A549 (cell line): ENCODE data around the gene NUCKS1. TPM values are rescaled to one million over a fixed set of nuclear protein-coding genes. Genes with fewer than 3 reads are reported as not detected.

Source experiments
- ATAC-seq, 2 experiments: fragments of 200-7000 bp in 1 of 2; fragments of >200 bp in 1 of 2; cut with Nextera tagmentation in 1 of 2; cut with Tn5 transposase in 1 of 2; 3 replicates each; pipeline versions ENCODE4 v1.8.0 to v1.9.1; 2018 to 2020; ENCODE audit warnings: mild to moderate bottlenecking in 1 of 2, moderate library complexity in 1 of 2
- CTCF ChIA-PET: fragments of 300-600 bp; sonication (Branson Sonifier 250); formaldehyde crosslinking; extraction: SDS; loops from one replicate; lab custom pipeline; 2021; ENCODE audit warnings: antibody characterized with exemption, inconsistent platforms; lab: Yijun Ruan, JAX
- POLR2A ChIA-PET: fragments of 350-600 bp; formaldehyde crosslinking; extraction: SDS; loops from one replicate; lab custom pipeline; 2021; ENCODE audit warnings: antibody characterized with exemption, inconsistent platforms; lab: Yijun Ruan, JAX
- DNase-seq, 2 experiments: peaks; one replicate each; pipeline versions ENCODE4 v3.0.0 to v3.0.0-alpha.2; 2011 to 2016; ENCODE audit warnings: low read depth in 1 of 2, low spot score in 1 of 2
- FAIRE-seq: peaks from 2 replicates; lab custom pipeline; 2011; peaks lifted over from hg19 to GRCh38; lab: Jason Lieb, UNC
- H3K27ac ChIP-seq, 2 experiments: fragments of >200 bp; sonication (Bioruptor Twin); formaldehyde crosslinking; 3 replicates each; pipeline ENCODE4 v1.5.1; 2016 to 2017
- H3K4me1 ChIP-seq: fragments of >200 bp; sonication (Bioruptor Twin); formaldehyde crosslinking; 3 replicates; pipeline ENCODE4 v1.6.1; 2016
- H3K4me2 ChIP-seq: fragments of >200 bp; sonication (Bioruptor Twin); formaldehyde crosslinking; 3 replicates; pipeline ENCODE4 v1.6.1; 2016
- H3K4me3 ChIP-seq: fragments of >200 bp; sonication (Bioruptor Twin); formaldehyde crosslinking; 3 replicates; pipeline ENCODE4 v1.5.1; 2016
- H3K9me3 ChIP-seq: fragments of >200 bp; sonication (Bioruptor Twin); formaldehyde crosslinking; 3 replicates; pipeline ENCODE4 v1.6.1; 2016
- CBX8 ChIP-seq: fragments of 200-600 bp; sonication (generic); IDR thresholded peaks from 2 replicates; pipeline ENCODE4 v1.6.1; 2016
- CEBPB ChIP-seq, 2 experiments: fragments of >200 bp in 1 of 2; sonication (Bioruptor Twin) in 1 of 2; formaldehyde crosslinking in 1 of 2; IDR thresholded peaks; 2 replicates each; pipeline ENCODE4 v1.6.1; 2012 to 2016
- CHD4 ChIP-seq: fragments of 200-600 bp; sonication (generic); IDR thresholded peaks from 2 replicates; pipeline ENCODE4 v1.6.1; 2016; ENCODE audit warnings: antibody characterized with exemption, mild to moderate bottlenecking, borderline replicate concordance
- EHMT2 ChIP-seq: fragments of 200-600 bp; sonication (generic); IDR thresholded peaks from 2 replicates; pipeline ENCODE4 v1.6.1; 2016; ENCODE audit warnings: antibody characterized with exemption, low read depth, mild to moderate bottlenecking, moderate library complexity
- EP300 ChIP-seq, 2 experiments: fragments of >200 bp; sonication (Bioruptor Twin); formaldehyde crosslinking; IDR thresholded peaks; 2 replicates in 1 of 2; 3 replicates in 1 of 2; pipeline ENCODE4 v1.6.1; 2016 to 2017
- FOSB ChIP-seq: fragments of 250-450 bp; sonication (Bioruptor Pico); IDR thresholded peaks from 2 replicates; pipeline ENCODE4 v1.5.0; 2020; ENCODE audit warnings: mild to moderate bottlenecking, moderate library complexity
- GATA3 ChIP-seq: IDR thresholded peaks from 2 replicates; pipeline ENCODE4 v1.6.1; 2012; ENCODE audit warnings: borderline replicate concordance
- HES2 ChIP-seq: fragments of >200 bp; sonication (Bioruptor Twin); formaldehyde crosslinking; IDR thresholded peaks from 2 replicates; pipeline ENCODE4 v1.6.1; 2016
- HOXB13 ChIP-seq: fragments of 250-450 bp; sonication (Bioruptor Pico); IDR thresholded peaks from 2 replicates; pipeline ENCODE4 v1.5.0; 2020; ENCODE audit warnings: low read depth, mild to moderate bottlenecking, moderate library complexity
- HOXB5 ChIP-seq: fragments of 250-450 bp; sonication (Bioruptor Pico); IDR thresholded peaks from 2 replicates; pipeline ENCODE4 v1.5.0; 2020; ENCODE audit warnings: mild to moderate bottlenecking, moderate library complexity
- JUNB ChIP-seq: fragments of >200 bp; sonication (Bioruptor Twin); formaldehyde crosslinking; IDR thresholded peaks from 2 replicates; pipeline ENCODE4 v1.6.1; 2016
- KDM5A ChIP-seq: fragments of 200-600 bp; sonication (generic); IDR thresholded peaks from 2 replicates; pipeline ENCODE4 v1.6.1; 2016; ENCODE audit warnings: antibody characterized with exemption, mild to moderate bottlenecking
- MAZ ChIP-seq: fragments of 150-350 bp; IDR thresholded peaks from 2 replicates; pipeline ENCODE4 v1.6.1; 2014; ENCODE audit warnings: antibody characterized with exemption, low read depth, low read length, borderline replicate concordance
- MYC ChIP-seq: IDR thresholded peaks from 2 replicates; pipeline ENCODE4 v1.6.1; 2012; ENCODE audit warnings: mild to moderate bottlenecking, inconsistent platforms, low read length, improper control_type of control experiment, borderline replicate concordance
- NFE2L2 ChIP-seq: fragments of 150-350 bp; conservative IDR thresholded peaks from 2 replicates; pipeline ENCODE4 v1.6.1; 2014; ENCODE audit warnings: low read length
- PHF8 ChIP-seq: fragments of 200-600 bp; sonication (generic); IDR thresholded peaks from 2 replicates; pipeline ENCODE4 v1.6.1; 2016; ENCODE audit warnings: low read depth, mild to moderate bottlenecking, antibody characterized with exemption, moderate library complexity, borderline replicate concordance
- POLR2AphosphoS2 ChIP-seq: conservative IDR thresholded peaks from 2 replicates; pipeline ENCODE4 v1.6.1; 2012; ENCODE audit warnings: low read length, improper control_type of control experiment, inconsistent platforms
- RAD21 ChIP-seq, 2 experiments: fragments of >200 bp in 1 of 2; sonication (Bioruptor Twin) in 1 of 2; formaldehyde crosslinking in 1 of 2; IDR thresholded peaks in 1 of 2; conservative IDR thresholded peaks in 1 of 2; 2 replicates in 1 of 2; 3 replicates in 1 of 2; pipeline ENCODE4 v1.6.1; 2012 to 2018; ENCODE audit warnings: inconsistent platforms in 1 of 2
- SREBF2 ChIP-seq: fragments of 450-650 bp; IDR thresholded peaks from 2 replicates; pipeline ENCODE4 v1.6.1; 2014; ENCODE audit warnings: mild to moderate bottlenecking, moderate library complexity
- TP53 ChIP-seq: fragments of 250-450 bp; sonication (Bioruptor Pico); IDR thresholded peaks from 2 replicates; pipeline ENCODE4 v1.5.0; 2021; ENCODE audit warnings: mild to moderate bottlenecking, moderate library complexity
- USF2 ChIP-seq: fragments of 450-650 bp; IDR thresholded peaks from 2 replicates; pipeline ENCODE4 v1.6.1; 2014; ENCODE audit warnings: antibody characterized with exemption
- ZC3H11A ChIP-seq: fragments of 450-650 bp; IDR thresholded peaks from 2 replicates; pipeline ENCODE4 v1.6.1; 2014; ENCODE audit warnings: antibody characterized with exemption, mild to moderate bottlenecking
- ZFP36 ChIP-seq: fragments of 450-650 bp; IDR thresholded peaks from 2 replicates; pipeline ENCODE4 v1.6.1; 2014; ENCODE audit warnings: borderline replicate concordance; ENCODE audit not compliant: partially characterized antibody
- WGBS: methylation state at CpG from one replicate; pipeline ENCODE4 v1.1.6; 2017; ENCODE audit errors: missing lambda C conversion rate; 5-methylcytosine and 5-hydroxymethylcytosine counted together
- polyA plus RNA-seq, 4 experiments: library from polyadenylated mRNA; depleted of rRNA in 3 of 4; stranded (reverse); fragments of >200 nt; fragmentation: RNase III in 1 of 4; extraction: RNeasy Plus Mini Kit Qiagen cat#74134 plus additional on column Dnase treatment in 1 of 4; gene quantifications; 2 replicates in 3 of 4; 3 replicates in 1 of 4; pipeline ENCODE4 v1.2.3, GENCODE V29; 2011 to 2017
- TF ChIP-seq, protein P1 (sequence below): fragments of >200 bp; sonication (Bioruptor Twin); formaldehyde crosslinking; IDR thresholded peaks from 3 replicates; pipeline ENCODE4 v1.5.1; 2016
- TF ChIP-seq, protein P2 (sequence below): fragments of 250-450 bp; sonication (Bioruptor Pico); IDR thresholded peaks from 2 replicates; pipeline ENCODE4 v1.5.0; 2020; ENCODE audit warnings: low read depth, mild to moderate bottlenecking, moderate library complexity
- TF ChIP-seq, protein P3 (sequence below): fragments of >200 bp; sonication (Bioruptor Twin); formaldehyde crosslinking; IDR thresholded peaks from 3 replicates; pipeline ENCODE4 v1.6.1; 2016

The NUCKS1 gene
- polyA plus RNA-seq, 2 of the 4 experiments (the other 2 are of a cell fraction) = 141 to 190 TPM

DNA sequence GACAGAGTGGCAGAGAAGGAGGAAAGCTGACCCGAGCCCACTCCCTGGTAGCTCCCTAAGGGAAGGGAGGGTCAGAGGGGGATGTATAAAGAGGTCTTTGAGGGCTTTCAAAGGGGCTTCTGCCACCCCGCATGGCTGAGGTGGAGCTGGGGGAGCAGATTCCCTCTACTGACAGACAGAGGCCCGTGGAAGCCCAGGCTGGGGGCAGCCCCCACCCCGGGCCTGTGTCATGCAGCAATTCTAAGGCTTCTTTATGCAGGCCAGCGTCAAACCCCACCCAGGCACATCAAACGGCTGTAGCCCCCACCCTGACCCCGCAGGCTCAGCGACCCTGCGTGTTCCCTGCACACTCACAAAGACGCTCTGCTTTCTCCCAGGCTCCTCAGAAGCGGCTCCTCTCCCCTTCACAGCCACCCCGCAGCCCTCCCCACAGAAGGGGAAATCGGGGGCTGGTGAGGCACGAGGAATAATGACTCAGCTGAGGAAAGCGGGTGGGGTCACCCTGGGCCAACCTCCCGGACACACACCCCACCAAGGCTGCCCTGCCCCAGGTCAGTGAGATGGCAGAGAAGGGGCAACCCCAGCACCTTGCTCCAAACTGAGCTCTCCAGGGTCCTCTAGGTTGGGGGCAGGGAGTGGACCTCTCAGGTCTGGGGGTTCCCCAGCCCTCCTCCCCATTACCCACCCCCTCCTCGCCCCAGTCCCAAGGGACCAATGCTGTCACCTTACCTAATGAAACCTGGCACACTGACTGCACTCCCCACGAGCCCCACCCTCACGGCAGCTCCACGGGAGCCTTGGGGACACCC, 80.4 kb downstream of the NUCKS1 start (continued):
- TF ChIP-seq, protein P1, sequence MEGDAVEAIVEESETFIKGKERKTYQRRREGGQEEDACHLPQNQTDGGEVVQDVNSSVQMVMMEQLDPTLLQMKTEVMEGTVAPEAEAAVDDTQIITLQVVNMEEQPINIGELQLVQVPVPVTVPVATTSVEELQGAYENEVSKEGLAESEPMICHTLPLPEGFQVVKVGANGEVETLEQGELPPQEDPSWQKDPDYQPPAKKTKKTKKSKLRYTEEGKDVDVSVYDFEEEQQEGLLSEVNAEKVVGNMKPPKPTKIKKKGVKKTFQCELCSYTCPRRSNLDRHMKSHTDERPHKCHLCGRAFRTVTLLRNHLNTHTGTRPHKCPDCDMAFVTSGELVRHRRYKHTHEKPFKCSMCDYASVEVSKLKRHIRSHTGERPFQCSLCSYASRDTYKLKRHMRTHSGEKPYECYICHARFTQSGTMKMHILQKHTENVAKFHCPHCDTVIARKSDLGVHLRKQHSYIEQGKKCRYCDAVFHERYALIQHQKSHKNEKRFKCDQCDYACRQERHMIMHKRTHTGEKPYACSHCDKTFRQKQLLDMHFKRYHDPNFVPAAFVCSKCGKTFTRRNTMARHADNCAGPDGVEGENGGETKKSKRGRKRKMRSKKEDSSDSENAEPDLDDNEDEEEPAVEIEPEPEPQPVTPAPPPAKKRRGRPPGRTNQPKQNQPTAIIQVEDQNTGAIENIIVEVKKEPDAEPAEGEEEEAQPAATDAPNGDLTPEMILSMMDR = no peak
- TF ChIP-seq ZFP36 (no peak), GATA3 (no peak), MAZ (no peak), POLR2AphosphoS2 (no peak), JUNB (no peak), HOXB5 (CRISPR knock-in tag) (no peak), HOXB13 (CRISPR knock-in tag) (no peak), HES2 (no peak), CBX8 (no peak)

DNA sequence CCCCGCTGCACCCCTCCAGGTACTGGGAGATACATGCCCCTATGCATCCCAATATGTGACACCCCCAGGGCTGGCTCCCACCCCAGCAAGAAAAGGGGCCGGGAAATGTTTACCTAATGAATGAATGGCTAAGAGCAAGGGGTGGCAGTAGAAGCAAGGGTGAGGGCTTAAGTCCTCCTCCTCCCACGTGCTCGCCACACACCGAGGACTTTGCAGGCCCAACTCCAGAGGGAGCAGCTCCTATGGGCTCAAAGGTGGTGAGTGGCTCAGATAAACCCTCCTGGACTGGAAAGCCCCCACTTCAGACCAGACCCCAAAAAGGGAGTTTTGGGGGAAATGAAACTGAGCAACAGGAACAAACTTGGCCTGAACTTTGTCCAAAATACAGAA, 81.0 kb downstream of the NUCKS1 start:
- H3K4me1 ChIP-seq = peaks cover 20% of the 10 kb centered on the region; the same call in 2 of the 3 replicates
- H3K4me3 ChIP-seq = no peak overlapping the region
- peak overlapping the region in 1 of 2 experiments; percentile 56; a peak in 3 of 6 replicates for H3K27ac ChIP-seq
- 0 out of 6 replicates have a peak, but pooled peaks of 1 of the 2 experiments have one; percentile 29 for ATAC-seq
- ChIA-PET POLR2A (no interaction called here), CTCF (interaction anchor here (1.2 to 5.3 kb wide), 6 partner anchors 10 to 140 kb away, joined by 3 to 84 read pairs (median 15); no protein-coding TSS in a partner anchor)
- FAIRE-seq = no peak
- no peak overlapping the region for H3K4me2 ChIP-seq
- no peak for DNase-seq
- no peak for TF ChIP-seq MYC
- TF ChIP-seq EHMT2 = no peak
- no peak for TF ChIP-seq CHD4
- TF ChIP-seq RAD21 (conservative IDR thresholded peaks at IDR 0.05 in 1 of 2, IDR thresholded peaks at IDR 0.05 in 1 of 2) = no peak
- no peak for TF ChIP-seq SREBF2
- TF ChIP-seq, protein P2, sequence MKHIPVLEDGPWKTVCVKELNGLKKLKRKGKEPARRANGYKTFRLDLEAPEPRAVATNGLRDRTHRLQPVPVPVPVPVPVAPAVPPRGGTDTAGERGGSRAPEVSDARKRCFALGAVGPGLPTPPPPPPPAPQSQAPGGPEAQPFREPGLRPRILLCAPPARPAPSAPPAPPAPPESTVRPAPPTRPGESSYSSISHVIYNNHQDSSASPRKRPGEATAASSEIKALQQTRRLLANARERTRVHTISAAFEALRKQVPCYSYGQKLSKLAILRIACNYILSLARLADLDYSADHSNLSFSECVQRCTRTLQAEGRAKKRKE (CRISPR knock-in tag) = no peak
- H3K9me3 ChIP-seq = no peaks in the 10 kb centered on the region
- WGBS = 70% methylated on average over 5 of the region's 5 CpGs

- ATAC-seq (no peak), DNase-seq (no peak), FAIRE-seq (no peak)
- Histone ChIP-seq H3K4me2 (no peak overlapping the region), H3K27ac (no peak overlapping the region), H3K4me3 (no peak overlapping the region), H3K4me1 (peaks cover 20% of the 10 kb centered on the region; the same call in 2 of the 3 replicates), H3K9me3 (no peaks in the 10 kb centered on the region)
- 83% methylated on average over 11 of the region's 11 CpGs for WGBS
- POLR2A ChIA-PET = no interaction called here
- CTCF ChIA-PET = interaction anchor here (1.0 to 5.3 kb wide), 8 partner anchors 10 to 309 kb away, joined by 3 to 84 read pairs (median 6); no protein-coding TSS in a partner anchor
- TF ChIP-seq TP53 (CRISPR knock-in tag) = no peak
- TF ChIP-seq MAZ = no peak
- TF ChIP-seq, protein P2 (CRISPR knock-in tag) = no peak
- no peak for TF ChIP-seq SREBF2
- TF ChIP-seq CEBPB (IDR thresholded peaks at IDR 0.05) = no peak
- no peak for TF ChIP-seq FOSB (CRISPR knock-in tag)
- no peak for TF ChIP-seq PHF8
- TF ChIP-seq CBX8 = no peak
- TF ChIP-seq ZC3H11A = no peak
- no peak for TF ChIP-seq JUNB
- TF ChIP-seq, protein P3, sequence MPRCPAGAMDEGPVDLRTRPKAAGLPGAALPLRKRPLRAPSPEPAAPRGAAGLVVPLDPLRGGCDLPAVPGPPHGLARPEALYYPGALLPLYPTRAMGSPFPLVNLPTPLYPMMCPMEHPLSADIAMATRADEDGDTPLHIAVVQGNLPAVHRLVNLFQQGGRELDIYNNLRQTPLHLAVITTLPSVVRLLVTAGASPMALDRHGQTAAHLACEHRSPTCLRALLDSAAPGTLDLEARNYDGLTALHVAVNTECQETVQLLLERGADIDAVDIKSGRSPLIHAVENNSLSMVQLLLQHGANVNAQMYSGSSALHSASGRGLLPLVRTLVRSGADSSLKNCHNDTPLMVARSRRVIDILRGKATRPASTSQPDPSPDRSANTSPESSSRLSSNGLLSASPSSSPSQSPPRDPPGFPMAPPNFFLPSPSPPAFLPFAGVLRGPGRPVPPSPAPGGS = no peak
- TF ChIP-seq NFE2L2 = no peak
- no peak for TF ChIP-seq CHD4
- TF ChIP-seq KDM5A = no peak
- TF ChIP-seq EP300 (IDR thresholded peaks at IDR 0.05) = no peak
- no peak for TF ChIP-seq USF2
- TF ChIP-seq HOXB13 (CRISPR knock-in tag) = no peak
- no peak for TF ChIP-seq HOXB5 (CRISPR knock-in tag)
These were observed 81.9 kb downstream of the NUCKS1 start for GRCh38 chr1:205667909-205668643.
